Measurements from ENCODE around the gene UBXN6.

The UBXN6 gene

GRCh38 chr19:4464815-4465581, 7.4 kb upstream of the UBXN6 start:
- Histone ChIP-seq H3K27ac (no peak overlapping the region), H3K4me3 (no peak overlapping the region)

DNA sequence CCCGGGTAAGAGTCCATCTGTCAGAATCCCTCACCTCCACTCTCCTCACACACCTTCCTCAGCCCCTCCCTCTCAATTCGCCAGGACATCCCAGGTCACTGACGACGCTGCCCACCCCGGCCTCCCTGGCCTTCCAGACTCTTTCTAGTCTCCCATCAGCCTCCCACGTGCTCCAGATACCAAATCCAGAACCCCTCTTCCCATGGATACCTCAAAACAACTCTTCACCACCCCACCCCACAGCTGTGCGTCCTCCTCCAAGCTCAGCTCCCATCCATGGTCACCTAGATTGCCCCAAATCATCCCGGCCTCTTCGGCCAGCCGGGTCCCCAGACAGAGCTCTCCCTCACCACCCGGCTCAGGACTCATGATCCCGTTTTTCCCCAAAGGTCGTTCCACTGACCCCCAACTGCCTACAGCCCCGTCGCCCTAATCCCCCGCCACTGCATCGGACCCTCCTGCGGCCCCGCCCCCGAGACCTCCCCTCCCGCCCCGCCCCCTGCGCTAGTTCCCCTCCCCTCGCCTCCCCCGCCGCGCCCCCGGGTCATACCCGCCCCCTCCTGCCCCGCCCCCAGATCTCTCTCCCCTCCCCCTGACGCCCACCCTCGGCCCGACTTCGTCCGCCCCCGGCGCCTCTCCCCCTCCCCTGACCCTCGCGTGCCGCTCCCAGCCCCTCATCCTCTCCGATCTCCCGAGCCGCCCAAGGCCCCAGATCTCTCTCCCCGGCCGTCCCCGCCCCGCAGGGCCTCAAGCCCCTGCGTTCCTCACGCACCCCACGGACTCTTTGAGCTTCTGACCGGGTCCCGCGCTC, 546 bp downstream of the UBXN6 start:
- Histone ChIP-seq H3K4me3 (peak overlapping the region; percentile 65 to 82 (median 77)), H3K27ac (peak overlapping the region; percentile 80 to 97 (median 93))

- peak overlapping the region; percentile 65 to 82 (median 77) for H3K4me3 ChIP-seq
- H3K27ac ChIP-seq, result peak overlapping the region in 20 of 21 experiments; percentile 31 to 97 (median 94)
These were observed 1.1 kb downstream of the UBXN6 start for GRCh38 chr19:4456476-4456842.

GRCh38 chr19:4455719-4456475, 1.7 kb downstream of the UBXN6 start:
- Histone ChIP-seq H3K4me3 (peak overlapping the region; percentile 65 to 82 (median 77)), H3K27ac (peak overlapping the region in 20 of 21 experiments; percentile 31 to 97 (median 94))

GRCh38 chr19:4454747-4455718, 2.6 kb downstream of the UBXN6 start:
- Histone ChIP-seq H3K4me3 (peak overlapping the region in 5 of 7 experiments; percentile 5 to 77 (median 69)), H3K27ac (peak overlapping the region in 19 of 21 experiments; percentile 21 to 97 (median 94))

- Histone ChIP-seq H3K4me3 (no peak overlapping the region), H3K27ac (peak overlapping the region in 1 of 21 experiments; percentile 7)
These were observed 4.1 kb downstream of the UBXN6 start for GRCh38 chr19:4453232-4454179.

DNA sequence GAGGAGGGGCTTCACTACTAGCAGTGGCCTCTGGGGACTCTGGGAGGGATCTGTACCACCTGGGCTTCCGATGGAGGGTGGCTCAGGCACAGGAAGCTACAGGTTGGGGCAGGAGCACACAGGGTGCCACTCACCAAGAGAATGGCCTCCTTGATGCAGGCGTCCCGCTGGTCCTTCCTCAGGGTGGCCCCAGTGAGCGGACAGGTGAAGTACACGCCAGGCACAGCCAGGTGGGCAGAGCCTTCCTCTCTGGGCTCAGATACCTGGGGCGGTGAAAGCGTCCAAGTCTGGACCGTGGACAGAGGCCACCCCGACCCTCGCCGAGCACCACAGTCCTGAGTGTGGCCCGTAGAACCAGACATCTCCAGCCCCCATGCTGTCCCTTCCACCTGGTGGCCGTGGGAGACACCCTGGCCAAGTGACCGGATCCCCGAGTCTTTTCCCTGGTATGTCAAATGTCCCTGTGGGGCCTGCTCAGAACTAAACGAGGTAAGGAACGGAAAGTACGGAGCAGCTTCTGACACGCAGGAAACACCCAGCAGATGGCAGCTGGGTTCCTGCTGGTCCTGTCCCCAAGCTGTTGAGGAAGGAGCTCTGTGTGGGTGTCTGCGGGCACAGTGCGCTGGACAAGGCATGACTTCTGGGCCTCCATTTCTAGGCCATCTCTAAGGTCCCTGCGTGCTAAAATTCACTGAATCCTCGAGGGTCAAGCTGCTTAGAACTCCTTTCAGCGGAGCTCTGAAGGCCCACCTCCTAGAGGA, 5.2 kb downstream of the UBXN6 start:
- H3K27ac ChIP-seq, result peak overlapping the region in 1 of 21 experiments; percentile 7
- H3K4me3 ChIP-seq, result no peak overlapping the region

DNA sequence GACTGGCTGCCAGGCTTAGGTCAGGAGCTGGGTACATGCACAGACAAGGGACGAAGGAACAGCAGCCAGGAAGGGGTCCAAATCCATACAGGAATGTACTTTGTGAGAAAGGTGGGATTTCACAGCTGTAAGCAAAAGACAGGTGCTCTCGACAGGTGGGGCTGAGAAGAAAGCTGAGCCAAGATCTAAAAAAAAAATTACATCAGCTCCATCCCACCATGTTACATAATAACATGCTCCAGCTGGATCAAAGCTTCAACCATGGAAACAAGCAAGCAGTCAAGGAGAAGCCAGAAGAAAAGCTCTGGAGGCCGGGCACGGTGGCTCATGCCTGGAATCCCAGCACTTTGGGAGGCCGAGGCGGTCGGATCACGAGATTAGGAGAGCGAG, 8.0 kb downstream of the UBXN6 start:
- Histone ChIP-seq H3K4me3 (no peak overlapping the region), H3K27ac (peak overlapping the region in 2 of 21 experiments; percentile 37 to 46)

- Histone ChIP-seq H3K4me3 (no peak overlapping the region), H3K27ac (peak overlapping the region in 5 of 21 experiments; percentile 25 to 67 (median 37))
These were observed 8.5 kb downstream of the UBXN6 start for GRCh38 chr19:4449022-4449638.

GRCh38 chr19:4448147-4448985, 9.2 kb downstream of the UBXN6 start:
- Histone ChIP-seq H3K4me3 (no peak overlapping the region), H3K27ac (peak overlapping the region in 2 of 21 experiments; percentile 37 to 67)

- no peak overlapping the region for H3K27ac ChIP-seq
- H3K4me3 ChIP-seq, result no peak overlapping the region
These were observed 10.1 kb downstream of the UBXN6 start for GRCh38 chr19:4447327-4448146.

DNA sequence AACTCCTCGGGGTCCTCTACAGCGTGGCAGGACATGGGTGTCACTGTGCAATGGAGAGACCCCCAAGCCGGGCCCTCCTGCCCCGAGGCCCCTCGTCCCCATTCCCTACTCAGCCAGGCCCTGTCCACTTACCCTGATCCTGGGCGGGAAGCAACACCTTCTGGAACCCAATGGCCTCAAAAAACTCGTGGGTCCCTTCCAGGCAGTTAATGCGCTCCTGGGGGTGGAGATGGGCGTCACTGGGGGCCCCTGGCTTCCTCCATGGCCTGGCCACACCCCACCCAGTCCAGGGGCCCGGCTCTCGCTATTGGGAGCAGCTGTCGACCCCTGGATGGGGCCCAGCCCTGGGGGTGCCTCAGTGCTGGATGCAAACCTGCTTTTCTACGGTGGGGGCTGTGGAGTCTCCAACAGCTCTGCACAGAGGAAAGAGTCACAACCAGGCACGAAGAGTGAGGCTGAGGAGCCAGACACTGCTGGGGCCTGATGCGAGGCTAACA, 10.8 kb downstream of the UBXN6 start:
- Histone ChIP-seq H3K27ac (no peak overlapping the region), H3K4me3 (no peak overlapping the region)

DNA sequence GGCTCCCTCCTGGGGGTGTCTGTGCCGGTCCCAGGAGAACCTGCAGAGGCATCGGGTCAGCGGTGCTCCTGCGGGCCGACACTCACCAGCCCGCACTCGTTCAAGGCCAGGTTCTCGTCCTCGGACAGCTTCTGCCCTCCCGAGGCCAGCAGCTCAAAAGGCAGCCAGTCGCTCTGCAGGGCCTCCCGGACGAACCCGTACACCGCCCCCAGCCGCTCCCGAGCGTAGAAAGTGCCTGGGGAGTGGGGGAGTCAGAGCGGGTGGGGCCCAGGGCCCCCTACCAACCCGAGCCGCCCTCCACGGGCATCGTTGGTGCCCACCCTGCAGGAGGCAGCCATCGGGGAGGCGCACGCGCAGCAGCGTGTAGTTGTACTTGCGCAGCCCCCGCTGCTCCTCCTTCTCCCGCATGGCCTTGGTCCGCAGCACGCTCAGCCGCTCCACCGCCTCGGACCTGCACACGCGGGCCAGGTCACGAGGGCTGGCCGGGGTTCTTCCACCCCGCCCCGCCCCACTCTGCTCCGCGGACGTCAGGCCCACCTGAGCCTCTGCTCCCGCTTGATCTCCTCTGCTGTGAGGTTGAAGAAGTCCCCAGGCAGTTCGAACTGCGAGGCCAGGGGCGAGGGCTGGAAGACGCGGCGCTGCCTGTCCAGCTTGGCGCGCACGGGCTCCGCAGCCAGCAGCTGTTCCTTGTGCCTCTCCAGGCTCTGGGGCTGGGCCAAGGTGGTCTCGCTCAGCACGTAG, 11.5 kb downstream of the UBXN6 start:
- Histone ChIP-seq H3K27ac (no peak overlapping the region), H3K4me3 (no peak overlapping the region)
